A673 (cell line): ENCODE results near the gene CACHD1. TPM values are rescaled to one million over a fixed set of nuclear protein-coding genes. Genes with fewer than 3 reads are reported as not detected.

ENCODE experiments used
- BruUV-seq: library from RNA; stranded (reverse); fragments of 400-500 nt; replicated peaks from 2 replicates; lab custom pipeline; 2021; lab: Mats Ljungman, UMichigan
- CTCF ChIA-PET: fragments of 300-600 bp; sonication (Branson Sonifier 250); formaldehyde crosslinking; loops from one replicate; lab custom pipeline; 2022; ENCODE audit warnings: antibody characterized with exemption; lab: Charles Lee
- POLR2A ChIA-PET: fragments of 300-600 bp; sonication (Branson Sonifier 250); formaldehyde crosslinking; loops from one replicate; lab custom pipeline; 2022; ENCODE audit warnings: antibody characterized with exemption; ENCODE audit not compliant: low non-redundant PET; lab: Charles Lee
- DNase-seq: peaks from one replicate; pipeline ENCODE4 v3.0.0-alpha.2; 2015; ENCODE audit warnings: low spot score
- H3K27ac ChIP-seq: fragments of 200-600 bp; sonication (generic); 2 replicates; pipeline ENCODE4 v1.5.1; 2016; ENCODE audit warnings: mixed run types, low read depth, mild to moderate bottlenecking, mixed read lengths, antibody characterized with exemption, low read length; ENCODE audit not compliant: poor library complexity, severe bottlenecking
- H3K27me3 ChIP-seq: fragments of 200-600 bp; sonication (generic); replicated peaks from 2 replicates; pipeline ENCODE4 v1.6.1; 2017; ENCODE audit warnings: mixed run types, low read depth, mild to moderate bottlenecking, mixed read lengths, antibody characterized with exemption, low read length; ENCODE audit not compliant: insufficient read depth, poor library complexity
- H3K36me3 ChIP-seq: fragments of 200-600 bp; sonication (generic); 2 replicates; pipeline ENCODE4 v1.6.1; 2016; ENCODE audit warnings: mixed run types, mild to moderate bottlenecking, mixed read lengths, antibody characterized with exemption, low read length; ENCODE audit not compliant: insufficient read depth, poor library complexity, severe bottlenecking
- H3K4me1 ChIP-seq: fragments of 200-600 bp; sonication (generic); 2 replicates; pipeline ENCODE4 v1.6.1; 2017; ENCODE audit warnings: mixed run types, mild to moderate bottlenecking, mixed read lengths, antibody characterized with exemption, low read length; ENCODE audit not compliant: insufficient read depth, poor library complexity, severe bottlenecking
- H3K4me3 ChIP-seq: fragments of 200-600 bp; sonication (generic); 2 replicates; pipeline ENCODE4 v1.5.1; 2016; ENCODE audit warnings: low read depth, mixed run types, mild to moderate bottlenecking, mixed read lengths, low read length; ENCODE audit not compliant: poor library complexity, severe bottlenecking
- H3K9me3 ChIP-seq: fragments of 200-600 bp; sonication (generic); 2 replicates; pipeline ENCODE4 v1.6.1; 2016; ENCODE audit warnings: mixed run types, low read depth, mild to moderate bottlenecking, mixed read lengths, antibody characterized with exemption, low read length; ENCODE audit not compliant: poor library complexity, severe bottlenecking
- CTCF ChIP-seq: fragments of 300-800, 200-600 bp; sonication (generic); conservative IDR thresholded peaks from 2 replicates; pipeline ENCODE4 v1.5.1; 2017; ENCODE audit warnings: low read depth, mild to moderate bottlenecking, antibody characterized with exemption, low read length, moderate library complexity, mixed read lengths
- EZH2 ChIP-seq: fragments of 200-600 bp; sonication (generic); IDR thresholded peaks from 2 replicates; pipeline ENCODE4 v1.6.1; 2017; ENCODE audit warnings: borderline replicate concordance, low read depth, mild to moderate bottlenecking, mixed read lengths, antibody characterized with exemption, low read length; ENCODE audit not compliant: poor library complexity, severe bottlenecking
- intact Hi-C: fragments of 100-400 bp; cut with micrococcal nuclease; formaldehyde crosslinking; loops from one replicate; pipeline ENCODE4 v1.10.0; 2022; ENCODE audit not compliant: unreplicated experiment
- total RNA-seq: library from RNA; stranded (reverse); gene quantifications from 2 replicates; pipeline ENCODE4 v1.2.3, GENCODE V29; 2021

The CACHD1 gene
- total RNA-seq, 1 experiment from 2014 or later: 39.2 TPM

GRCh38 chr1:64486193-64486592, 16.3 kb downstream of the CACHD1 start:
- ChIA-PET CTCF (no interaction called here), POLR2A (no interaction called here)
- no peak overlapping the region for H3K4me3 ChIP-seq
- no peaks in the 10 kb centered on the region for H3K9me3 ChIP-seq
- H3K36me3 ChIP-seq: no peaks in the 10 kb centered on the region
- intact Hi-C loops: loop anchor here (10.0 kb wide), 1 partner anchor 221 kb away; no protein-coding TSS in a partner anchor
- no peaks in the 10 kb centered on the region for H3K27me3 ChIP-seq
- H3K27ac ChIP-seq: no peak overlapping the region
- H3K4me1 ChIP-seq: peaks cover 75% of the 10 kb centered on the region
- no TSS peak for BruUV-seq
- TF ChIP-seq EZH2: no peak
- no peak for TF ChIP-seq CTCF
- DNase-seq: no peak

- ChIA-PET POLR2A (no interaction called here), CTCF (no interaction called here)
- intact Hi-C loops: loop anchor here (10.0 kb wide), 1 partner anchor 222 kb away; no protein-coding TSS in a partner anchor
- Histone ChIP-seq H3K9me3 (no peaks in the 10 kb centered on the region), H3K4me1 (peaks cover 67% of the 10 kb centered on the region), H3K4me3 (no peak overlapping the region), H3K36me3 (no peaks in the 10 kb centered on the region), H3K27me3 (no peaks in the 10 kb centered on the region), H3K27ac (no peak overlapping the region)
- no TSS peak for BruUV-seq
- DNase-seq: no peak
- TF ChIP-seq CTCF: peak; percentile 44; the same call in 1 of the 2 replicates
- no peak for TF ChIP-seq EZH2
These were observed 17.1 kb downstream of the CACHD1 start for GRCh38 chr1:64487061-64487460.

- no peak overlapping the region for H3K4me3 ChIP-seq
- DNase-seq: peak; percentile 87
- POLR2A ChIA-PET: interaction anchor here (0.6 kb wide), 1 partner anchor 120 kb away, joined by 3 read pairs; no protein-coding TSS in a partner anchor
- H3K27ac ChIP-seq: peak overlapping the region; percentile 38
- BruUV-seq: no TSS peak
- no peaks in the 10 kb centered on the region for H3K36me3 ChIP-seq
- H3K4me1 ChIP-seq: peaks cover 65% of the 10 kb centered on the region
- CTCF ChIA-PET: no interaction called here
- intact Hi-C loops: loop anchor here (10.0 kb wide), 1 partner anchor 224 kb away; no protein-coding TSS in a partner anchor
- H3K9me3 ChIP-seq: no peaks in the 10 kb centered on the region
- H3K27me3 ChIP-seq: no peaks in the 10 kb centered on the region
- TF ChIP-seq EZH2 (no peak), CTCF (no peak)
These were observed 18.9 kb downstream of the CACHD1 start for GRCh38 chr1:64488862-64489261.
